Measurements from ENCODE around the gene HSD17B7. TPM values are rescaled to one million over a fixed set of nuclear protein-coding genes. Genes with fewer than 3 reads are reported as not detected.

Gene HSD17B7
- total and polyA plus RNA-seq, 2 of the 8 experiments (the other 6 are each of a cell fraction or from before 2014, with no cell fraction given): 31.0 to 37.8 TPM

GRCh38 chr1:162844153-162844552, 53.7 kb downstream of the HSD17B7 start:
- Histone ChIP-seq H3K4ac (replicated peaks; ENCODE audit: insufficient read length, low read depth, low read length) (no peak overlapping the region), H3K4me1 (replicated peaks in 1 of 4; ENCODE audit: control insufficient read depth in 3 of 4, insufficient read depth in 4 of 4, low read length in 3 of 4) (no peaks in the 10 kb centered on the region), H3K23me2 (ENCODE audit: low read depth, low read length) (no peaks in the 10 kb centered on the region; the same call in 1 of the 2 replicates), H3K27me3 (replicated peaks in 1 of 4; ENCODE audit: control insufficient read depth in 3 of 4, extremely low read depth in 1 of 4, insufficient read depth in 3 of 4, low read length in 3 of 4) (no peaks in the 10 kb centered on the region), H4K20me1 (replicated peaks in 1 of 2; ENCODE audit: control insufficient read depth in 1 of 2, insufficient read depth in 2 of 2, low read length in 2 of 2) (no peaks in the 10 kb centered on the region), H3K36me3 (ENCODE audit: control insufficient read depth in 2 of 4, insufficient read depth in 4 of 4, low read length in 3 of 4) (no peaks in the 10 kb centered on the region), H3K27ac (ENCODE audit: low read depth, low read length) (no peak overlapping the region), H2BK120ac (replicated peaks; ENCODE audit: low read depth, low read length) (no peak overlapping the region), H4K8ac (ENCODE audit: extremely low read depth, insufficient read depth, low read length) (no peak overlapping the region), H2BK12ac (ENCODE audit: low read depth, low read length) (no peak overlapping the region), H3K14ac (ENCODE audit: insufficient read length) (no peak overlapping the region), H3K4me3 (ENCODE audit: extremely low read depth in 1 of 4, insufficient read depth in 2 of 4, low read depth in 3 of 4, low read length in 4 of 4) (no peak overlapping the region), H3K79me2 (ENCODE audit: control insufficient read depth in 1 of 2, insufficient read depth in 2 of 2, low read length in 2 of 2) (no peaks in the 10 kb centered on the region), H3K9ac (replicated peaks in 1 of 4; ENCODE audit: extremely low read depth in 1 of 4, low read depth in 3 of 4, low read length in 3 of 4) (no peak overlapping the region), H3K23ac (ENCODE audit: insufficient read length) (no peak overlapping the region), H4K5ac (ENCODE audit: insufficient read length, low read depth, low read length) (no peak overlapping the region), H2AFZ (ENCODE audit: low read length) (no peak overlapping the region), H4K91ac (replicated peaks; ENCODE audit: insufficient read length, low read length) (no peak overlapping the region), H3K56ac (replicated peaks; ENCODE audit: insufficient read length, low read depth, low read length) (no peak overlapping the region), H3K79me1 (ENCODE audit: low read depth, low read length) (no peaks in the 10 kb centered on the region), H2BK20ac (ENCODE audit: low read length) (no peak overlapping the region), H2BK5ac (ENCODE audit: low read depth, low read length) (no peak overlapping the region), H3K4me2 (ENCODE audit: insufficient read depth in 1 of 2, low read depth in 2 of 2, low read length in 2 of 2) (no peak overlapping the region), H2AK5ac (ENCODE audit: low read depth, low read length) (no peak overlapping the region), H2BK15ac (ENCODE audit: low read length) (no peak overlapping the region), H3K18ac (ENCODE audit: extremely low read depth, low read length) (no peak overlapping the region), H3K9me3 (ENCODE audit: insufficient read depth in 2 of 2, low read depth in 1 of 2, low read length in 1 of 2) (peaks cover 0 to 3% of the 10 kb centered on the region in 2 experiments; a peak in 1 of 4 replicates)
- POLR2A ChIA-PET (ENCODE audit: partially characterized antibody): no interaction called here
- CTCF ChIA-PET (ENCODE audit: partially characterized antibody): interaction anchor here (0.6 to 1.5 kb wide), 4 partner anchors 10 to 331 kb away, joined by 3 read pairs; no protein-coding TSS in a partner anchor
- TF ChIP-seq SUZ12 (IDR thresholded peaks at IDR 0.05; ENCODE audit: low read length): no peak
- peak; percentile 25; the same call in 1 of the 2 replicates for TF ChIP-seq E2F6 (IDR thresholded peaks at IDR 0.05)
- WGBS, 2 experiments (ENCODE audit: extremely low coverage in 1 of 2, insufficient coverage in 1 of 2, insufficient read length in 1 of 2, insufficient replicate concordance in 2 of 2, low coverage in 1 of 2, low lambda C conversion rate in 2 of 2, missing lambda C conversion rate in 1 of 2): no CpG with 5 or more reads among the region's 1 CpG
- DNase-seq (ENCODE audit: low read depth in 1 of 2, low spot score in 2 of 2) (no peak), FAIRE-seq (no peak)
